Caco-2 (cell line): ENCODE data around the gene SVOP. TPM values are rescaled to one million over a fixed set of nuclear protein-coding genes. Genes with fewer than 3 reads are reported as not detected.

Source experiments
- BruUV-seq: library from RNA; stranded (reverse); fragments of 400-500 nt; replicated peaks from 2 replicates; lab custom pipeline; 2021; lab: Mats Ljungman, UMichigan
- CTCF ChIA-PET: fragments of 300-600 bp; sonication (Branson Sonifier 250); formaldehyde crosslinking; loops from one replicate; lab custom pipeline; 2022; ENCODE audit warnings: antibody characterized with exemption; lab: Charles Lee
- POLR2A ChIA-PET: fragments of 300-600 bp; sonication (Branson Sonifier 250); formaldehyde crosslinking; loops from one replicate; lab custom pipeline; 2022; ENCODE audit warnings: antibody characterized with exemption; lab: Charles Lee
- DNase-seq, 2 experiments: peaks; one replicate each; pipeline versions ENCODE4 v3.0.0 to v3.0.0-alpha.2; 2020 to 2022
- H3K27me3 ChIP-seq: replicated peaks from 2 replicates; pipeline ENCODE4 v1.6.0; 2011; ENCODE audit warnings: low read length; ENCODE audit not compliant: control insufficient read depth, insufficient read depth
- H3K36me3 ChIP-seq: 2 replicates; pipeline ENCODE4 v1.5.1; 2011; ENCODE audit warnings: low read length; ENCODE audit not compliant: control insufficient read depth, insufficient read depth
- H3K4me1 ChIP-seq: fragments of 250-450 bp; sonication (Bioruptor Pico); 2 replicates; pipeline ENCODE4 v1.5.1; 2020; ENCODE audit warnings: mild to moderate bottlenecking
- H3K4me3 ChIP-seq: 2 replicates; pipeline ENCODE4 v1.5.1; 2011; ENCODE audit warnings: low read depth, mild to moderate bottlenecking, control low read depth, low read length
- H3K9me3 ChIP-seq: fragments of 250-450 bp; sonication (Bioruptor Pico); 2 replicates; pipeline ENCODE4 v1.5.1; 2020; ENCODE audit warnings: mild to moderate bottlenecking, moderate library complexity
- H3K27ac Mint-ChIP-seq: one replicate; pipeline ENCODE4 v1.8.0; 2022; ENCODE audit warnings: mixed read lengths; ENCODE audit not compliant: unreplicated experiment
- H3K27me3 Mint-ChIP-seq: one replicate; pipeline ENCODE4 v1.8.0; 2022; ENCODE audit warnings: mixed read lengths; ENCODE audit not compliant: insufficient read depth, unreplicated experiment
- H3K36me3 Mint-ChIP-seq: one replicate; pipeline ENCODE4 v1.8.0; 2022; ENCODE audit warnings: mild to moderate bottlenecking, mixed read lengths; ENCODE audit not compliant: insufficient read depth, unreplicated experiment
- H3K4me1 Mint-ChIP-seq: one replicate; pipeline ENCODE4 v1.8.0; 2022; ENCODE audit warnings: low read depth, mixed read lengths; ENCODE audit not compliant: unreplicated experiment
- H3K4me3 Mint-ChIP-seq: one replicate; pipeline ENCODE4 v1.8.0; 2022; ENCODE audit warnings: mild to moderate bottlenecking, moderate library complexity, mixed read lengths; ENCODE audit not compliant: unreplicated experiment
- H3K9me3 Mint-ChIP-seq: one replicate; pipeline ENCODE4 v1.8.0; 2022; ENCODE audit warnings: mixed read lengths; ENCODE audit not compliant: unreplicated experiment
- intact Hi-C: fragments of 100-400 bp; cut with micrococcal nuclease; formaldehyde crosslinking; loops from one replicate; pipeline ENCODE4 v1.10.0; 2022; ENCODE audit not compliant: unreplicated experiment
- total RNA-seq: library from RNA; stranded (reverse); gene quantifications from 2 replicates; pipeline ENCODE4 v1.2.3, GENCODE V29; 2022
- TF ChIP-seq, protein P1 (sequence below), 2 experiments: fragments of 200-600 bp in 1 of 2; IDR thresholded peaks; 1 replicate in 1 of 2; 2 replicates in 1 of 2; pipeline versions ENCODE4 v1.5.1 to v1.8.0; 2011 to 2022; ENCODE audit warnings: antibody characterized with exemption in 1 of 2, control low read depth in 1 of 2, inconsistent platforms in 1 of 2, low read depth in 1 of 2, low read length in 1 of 2, mild to moderate bottlenecking in 1 of 2, moderate library complexity in 1 of 2; ENCODE audit not compliant: insufficient read depth in 1 of 2, severe bottlenecking in 1 of 2, unreplicated experiment in 1 of 2

Gene SVOP
- total RNA-seq, 1 experiment from 2014 or later, result 0.09 TPM

- Histone ChIP-seq H3K4me1 (no peaks in the 10 kb centered on the region), H3K9me3 (no peaks in the 10 kb centered on the region), H3K4me3 (no peak overlapping the region), H3K27me3 (no peaks in the 10 kb centered on the region), H3K36me3 (no peaks in the 10 kb centered on the region)
- H3K27me3 Mint-ChIP-seq, result no peaks in the 10 kb centered on the region
- H3K27ac Mint-ChIP-seq, result no peak overlapping the region
- intact Hi-C loops, result no loop called here
- H3K4me1 Mint-ChIP-seq, result no peaks in the 10 kb centered on the region
- H3K36me3 Mint-ChIP-seq, result no peaks in the 10 kb centered on the region
- DNase-seq, result no peak
- H3K9me3 Mint-ChIP-seq, result peaks cover 9% of the 10 kb centered on the region
- ChIA-PET CTCF (no interaction called here), POLR2A (no interaction called here)
- BruUV-seq, result no TSS peak
- TF ChIP-seq, protein P1, sequence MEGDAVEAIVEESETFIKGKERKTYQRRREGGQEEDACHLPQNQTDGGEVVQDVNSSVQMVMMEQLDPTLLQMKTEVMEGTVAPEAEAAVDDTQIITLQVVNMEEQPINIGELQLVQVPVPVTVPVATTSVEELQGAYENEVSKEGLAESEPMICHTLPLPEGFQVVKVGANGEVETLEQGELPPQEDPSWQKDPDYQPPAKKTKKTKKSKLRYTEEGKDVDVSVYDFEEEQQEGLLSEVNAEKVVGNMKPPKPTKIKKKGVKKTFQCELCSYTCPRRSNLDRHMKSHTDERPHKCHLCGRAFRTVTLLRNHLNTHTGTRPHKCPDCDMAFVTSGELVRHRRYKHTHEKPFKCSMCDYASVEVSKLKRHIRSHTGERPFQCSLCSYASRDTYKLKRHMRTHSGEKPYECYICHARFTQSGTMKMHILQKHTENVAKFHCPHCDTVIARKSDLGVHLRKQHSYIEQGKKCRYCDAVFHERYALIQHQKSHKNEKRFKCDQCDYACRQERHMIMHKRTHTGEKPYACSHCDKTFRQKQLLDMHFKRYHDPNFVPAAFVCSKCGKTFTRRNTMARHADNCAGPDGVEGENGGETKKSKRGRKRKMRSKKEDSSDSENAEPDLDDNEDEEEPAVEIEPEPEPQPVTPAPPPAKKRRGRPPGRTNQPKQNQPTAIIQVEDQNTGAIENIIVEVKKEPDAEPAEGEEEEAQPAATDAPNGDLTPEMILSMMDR (IDR thresholded peaks at IDR 0.05; ENCODE audit: insufficient read depth in 1 of 2, low read depth in 1 of 2, low read length in 1 of 2, severe bottlenecking in 1 of 2, unreplicated experiment in 1 of 2), result no peak
- H3K4me3 Mint-ChIP-seq, result no peak overlapping the region
Measured at GRCh38 chr12:108865169-108865568, 155.7 kb downstream of the SVOP start.

DNA sequence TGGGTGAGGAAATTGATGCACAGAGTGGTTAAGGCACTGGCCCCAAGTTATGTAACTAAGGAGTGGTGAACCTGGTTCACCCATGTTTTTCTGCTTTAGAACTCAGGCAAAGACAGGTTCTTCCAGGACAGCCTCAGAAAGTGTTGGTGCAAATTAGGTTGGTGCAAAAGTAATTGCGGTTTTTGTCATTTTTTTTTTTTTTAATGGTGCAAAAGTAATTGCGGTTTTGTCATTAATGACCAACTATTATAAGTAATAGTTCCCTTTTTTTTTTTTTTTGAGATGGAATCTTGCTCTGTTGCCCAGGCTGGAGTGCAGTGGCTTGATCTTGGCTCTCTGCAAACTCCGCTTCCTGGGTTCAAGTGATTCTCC is 158.3 kb downstream of the SVOP start:
- TF ChIP-seq, protein P1 (IDR thresholded peaks at IDR 0.05; ENCODE audit: insufficient read depth in 1 of 2, low read depth in 1 of 2, low read length in 1 of 2, severe bottlenecking in 1 of 2, unreplicated experiment in 1 of 2), result no peak
- peaks cover 10% of the 10 kb centered on the region for H3K36me3 Mint-ChIP-seq
- peaks cover 7% of the 10 kb centered on the region for H3K4me1 Mint-ChIP-seq
- H3K9me3 Mint-ChIP-seq, result peaks cover 9% of the 10 kb centered on the region
- H3K4me1 ChIP-seq, result no peaks in the 10 kb centered on the region
- CTCF ChIA-PET, result no interaction called here
- H3K27me3 Mint-ChIP-seq, result no peaks in the 10 kb centered on the region
- H3K36me3 ChIP-seq, result no peaks in the 10 kb centered on the region
- no peaks in the 10 kb centered on the region for H3K9me3 ChIP-seq
- H3K4me3 ChIP-seq, result no peak overlapping the region
- H3K4me3 Mint-ChIP-seq, result no peak overlapping the region
- intact Hi-C loops, result no loop called here
- H3K27me3 ChIP-seq, result no peaks in the 10 kb centered on the region
- no peak for DNase-seq
- POLR2A ChIA-PET, result interaction anchor here (0.5 to 0.6 kb wide), 2 partner anchors 201 to 292 kb away, joined by 3 to 6 read pairs; no protein-coding TSS in a partner anchor
- BruUV-seq, result no TSS peak
- H3K27ac Mint-ChIP-seq, result no peak overlapping the region

- no peak for DNase-seq
- H3K4me3 ChIP-seq, result no peak overlapping the region
- Mint-ChIP-seq H3K9me3 (peaks cover 9% of the 10 kb centered on the region), H3K27ac (no peak overlapping the region), H3K4me3 (no peak overlapping the region), H3K4me1 (peaks cover 7% of the 10 kb centered on the region), H3K27me3 (no peaks in the 10 kb centered on the region), H3K36me3 (peaks cover 11% of the 10 kb centered on the region)
- TF ChIP-seq, protein P1 (IDR thresholded peaks at IDR 0.05; ENCODE audit: insufficient read depth in 1 of 2, low read depth in 1 of 2, low read length in 1 of 2, severe bottlenecking in 1 of 2, unreplicated experiment in 1 of 2), result no peak
- CTCF ChIA-PET, result no interaction called here
- POLR2A ChIA-PET, result interaction anchor here (0.5 to 0.6 kb wide), 2 partner anchors 200 to 293 kb away, joined by 3 to 6 read pairs; no protein-coding TSS in a partner anchor
- BruUV-seq, result no TSS peak
- no peaks in the 10 kb centered on the region for H3K36me3 ChIP-seq
- H3K9me3 ChIP-seq, result no peaks in the 10 kb centered on the region
- intact Hi-C loops, result no loop called here
- H3K27me3 ChIP-seq, result no peaks in the 10 kb centered on the region
- H3K4me1 ChIP-seq, result no peaks in the 10 kb centered on the region
Measured at GRCh38 chr12:108861878-108862587, 158.8 kb downstream of the SVOP start.
